Stimulated activated CD8-positive, alpha-beta memory T cell treated with anti-CD3 and anti-CD28 coated beads, Interleukin-12 subunit alpha, Interleukin-12 subunit beta, amount 100 ng/mL, for 24 hours (primary cell): ENCODE measurements around the gene NRXN3.

Source experiments
- DNase-seq: peaks from one replicate; pipeline ENCODE4 v3.0.0-alpha.2; 2020; ENCODE audit errors: extremely low read depth

The NRXN3 gene

GRCh38 chr14:78170203-78170602 lies at the start of gene NRXN3:
NRXN3 (plus strand) TSS chr14:78170373; CDS start chr14:78243094, 72,721 bp downstream.
- DNase-seq, result no peak

DNA sequence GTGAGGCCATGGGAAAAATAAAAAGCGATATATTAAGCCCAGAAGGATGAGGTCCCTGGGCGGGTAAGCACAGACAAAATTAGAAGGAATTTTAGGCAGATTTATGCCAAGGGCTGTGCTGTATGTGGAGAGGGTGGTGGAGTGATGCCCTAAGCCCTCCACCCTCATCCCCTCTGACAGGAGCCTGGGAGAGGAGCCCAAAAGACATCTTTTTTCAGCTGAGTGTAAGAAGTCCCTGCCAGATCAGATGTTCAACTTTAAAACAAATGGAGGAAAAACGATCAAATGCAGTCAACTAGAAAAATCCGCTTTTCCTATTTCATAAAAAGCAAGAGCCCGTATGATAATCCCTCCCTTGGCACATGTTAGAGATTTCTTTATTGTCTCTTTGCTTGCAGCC lies 47.7 kb upstream of the NRXN3 start:
- DNase-seq, result no peak

DNA sequence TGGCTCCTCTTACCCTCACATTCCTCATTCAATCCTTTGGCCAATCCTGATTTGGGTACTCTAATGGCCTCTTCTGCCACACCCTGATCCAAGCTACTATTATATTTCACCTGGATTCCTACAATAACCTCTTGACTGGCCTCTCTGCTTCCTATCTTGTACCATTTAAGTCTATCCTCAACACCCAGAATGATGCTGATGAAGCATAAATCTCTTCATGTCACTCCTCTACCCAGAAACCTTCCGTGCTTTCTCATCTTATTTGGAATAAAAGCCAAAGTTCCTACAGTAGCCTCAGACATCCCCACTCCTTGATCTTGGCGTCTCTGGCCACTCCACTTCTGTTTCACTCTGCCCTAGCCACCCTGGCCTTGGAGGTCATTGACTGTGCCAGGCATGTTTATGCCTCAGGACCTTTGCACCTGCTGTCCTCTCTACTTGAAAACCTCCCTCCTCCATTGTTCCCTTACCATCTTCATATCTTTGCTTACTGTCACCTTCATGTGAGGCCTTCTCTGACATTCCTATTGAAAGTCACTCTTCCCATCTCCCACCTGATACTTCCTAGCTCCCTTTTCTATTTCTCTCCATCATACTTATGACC lies 46.4 kb upstream of the NRXN3 start:
- no peak for DNase-seq

DNA sequence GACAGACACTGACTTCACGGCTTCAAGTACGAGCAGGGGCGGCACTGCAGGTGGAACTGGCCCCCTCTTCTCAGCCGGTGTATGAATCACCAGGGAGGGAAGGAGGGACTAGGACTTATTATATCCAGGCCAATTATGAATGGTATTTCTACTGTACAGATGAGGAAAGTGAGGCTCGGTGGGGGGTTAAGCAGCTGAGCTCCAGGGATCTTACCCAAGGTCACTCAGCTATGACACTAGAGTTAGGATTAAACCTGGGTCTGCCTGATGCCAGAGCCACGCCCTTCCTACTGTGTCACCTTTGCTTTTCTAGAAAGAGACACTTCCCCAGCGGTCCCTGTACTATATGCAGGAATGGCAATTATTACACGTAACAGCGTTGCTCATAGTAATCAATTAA lies 42.2 kb upstream of the NRXN3 start:
- no peak for DNase-seq

DNA sequence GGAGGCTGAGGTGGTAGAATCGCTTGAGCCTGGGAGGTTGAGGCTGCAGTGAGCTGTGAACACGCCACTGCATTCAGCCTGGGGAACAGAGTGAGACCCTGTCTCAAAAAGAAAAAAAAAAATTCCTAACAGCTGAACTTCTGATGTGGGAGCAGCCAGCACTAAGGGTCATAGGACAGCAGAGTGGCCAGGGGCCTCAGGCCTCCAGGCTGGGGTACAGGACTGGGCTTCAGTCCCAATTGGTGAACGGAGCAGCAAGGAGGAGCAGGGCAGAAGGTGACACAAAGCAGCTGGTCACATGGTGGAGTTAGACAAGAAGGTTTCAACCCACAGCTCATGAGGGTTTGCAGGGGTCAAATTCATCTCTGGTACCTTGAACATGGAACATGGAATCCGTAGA lies 40.8 kb upstream of the NRXN3 start:
- DNase-seq, result no peak

- no peak for DNase-seq
These were observed 39.8 kb upstream of the NRXN3 start for GRCh38 chr14:78130356-78130755.

- DNase-seq, result no peak
These were observed 39.0 kb upstream of the NRXN3 start for GRCh38 chr14:78131201-78131600.

GRCh38 chr14:78131616-78132015 lies 38.6 kb upstream of the NRXN3 start:
- DNase-seq, result no peak

DNA sequence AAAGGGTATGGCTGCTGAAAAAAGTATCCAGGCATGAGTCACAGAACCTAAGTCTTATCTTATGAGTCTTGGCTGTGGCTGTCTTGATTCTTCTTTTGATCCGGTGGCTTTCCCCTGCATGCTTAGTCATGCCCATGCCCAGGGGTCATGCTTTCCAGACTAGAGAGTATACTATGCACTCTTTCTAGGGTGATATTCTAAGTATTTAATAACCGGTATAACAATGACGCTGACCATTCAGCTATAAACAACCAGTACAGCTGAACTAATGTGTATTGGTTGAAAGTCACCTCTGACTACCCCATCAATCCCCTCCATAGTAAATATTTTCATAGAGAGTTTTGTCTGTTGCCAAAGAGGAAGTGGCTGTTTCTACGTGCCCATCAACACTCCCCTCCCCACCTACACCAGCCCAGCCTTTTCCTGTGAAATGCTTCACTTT lies 34.7 kb upstream of the NRXN3 start:
- no peak for DNase-seq

DNA sequence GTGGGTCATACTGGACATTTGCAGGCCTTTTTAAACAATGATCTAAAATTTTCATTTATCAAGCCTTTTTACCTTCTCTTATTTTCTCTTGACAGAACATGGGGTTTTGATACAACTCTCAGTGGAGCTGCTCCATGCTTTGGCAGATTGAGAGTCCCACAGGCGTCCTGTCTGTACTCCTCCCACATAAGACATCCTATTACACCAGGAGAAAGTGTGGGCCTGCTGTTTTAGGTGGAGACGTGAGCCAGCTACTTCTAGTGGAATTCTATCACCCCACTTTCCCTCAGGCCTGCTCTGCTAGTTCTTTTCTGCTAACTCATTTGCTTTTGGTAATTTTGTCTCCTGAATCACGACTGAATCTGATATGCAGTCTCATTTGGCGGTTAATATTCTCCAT lies 33.5 kb upstream of the NRXN3 start:
- no peak for DNase-seq

- no peak for DNase-seq
These were observed 28.6 kb upstream of the NRXN3 start for GRCh38 chr14:78141590-78141989.

DNA sequence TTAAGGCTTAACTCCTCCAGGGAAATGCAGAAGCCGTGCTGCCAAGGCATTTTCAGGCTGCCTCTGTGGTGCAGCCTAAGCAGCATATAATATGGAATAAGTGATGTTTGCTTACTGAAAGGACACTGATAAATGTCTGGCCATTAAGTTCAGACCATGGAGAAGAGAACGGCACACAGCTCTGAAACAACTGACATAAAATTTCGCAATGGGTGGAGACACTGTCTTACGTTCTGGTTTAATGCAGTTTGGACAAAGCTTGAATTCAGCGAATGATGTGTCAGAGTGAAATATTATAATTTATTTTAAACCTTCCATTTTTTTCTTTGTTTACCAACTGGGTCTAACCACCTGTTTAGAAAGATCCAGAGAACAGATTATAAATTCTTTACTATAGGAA lies 27.2 kb upstream of the NRXN3 start:
- DNase-seq, result no peak

- no peak for DNase-seq
These were observed 26.6 kb upstream of the NRXN3 start for GRCh38 chr14:78143489-78144145.

DNA sequence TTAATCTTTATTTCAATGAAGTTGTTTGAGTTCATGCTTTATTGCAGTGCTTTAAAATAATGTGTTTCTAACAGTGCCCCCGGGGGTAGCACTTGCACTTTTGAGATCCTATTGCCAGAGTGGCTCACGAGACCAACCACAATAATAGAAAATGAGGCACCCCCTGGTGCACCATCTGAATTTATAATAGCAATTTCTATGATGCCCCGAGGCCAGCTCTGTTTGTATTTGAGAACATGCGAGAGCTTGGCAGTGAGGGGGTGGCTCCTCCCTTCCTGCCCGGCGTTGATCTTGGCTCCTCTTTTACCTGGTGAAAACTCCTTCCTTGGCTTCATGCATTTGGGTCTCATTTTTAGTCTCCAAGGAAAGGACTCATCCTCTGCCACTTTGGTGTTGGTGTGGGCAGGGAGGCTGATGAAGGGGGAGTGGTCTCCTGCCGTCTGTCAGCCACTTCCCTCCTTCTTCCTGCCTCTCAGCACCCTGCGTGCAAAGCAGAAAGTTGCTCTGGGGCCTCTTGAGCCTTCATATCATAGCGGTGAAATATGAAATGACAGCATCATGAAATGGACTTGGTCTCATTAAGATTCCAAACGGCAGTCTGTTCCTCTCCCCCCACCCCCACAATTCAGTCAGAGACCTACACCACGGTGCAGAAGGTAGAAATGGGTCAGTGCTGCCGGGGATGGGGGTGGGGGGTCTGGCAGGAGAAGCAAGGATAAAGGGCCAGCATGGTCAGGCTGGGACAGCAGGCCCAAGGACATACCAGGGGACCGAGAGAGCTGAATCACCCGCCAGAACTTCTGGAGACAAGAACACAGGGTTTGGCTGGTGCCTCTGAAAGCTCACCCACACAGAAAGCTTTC lies 17.7 kb upstream of the NRXN3 start:
- no peak for DNase-seq

DNA sequence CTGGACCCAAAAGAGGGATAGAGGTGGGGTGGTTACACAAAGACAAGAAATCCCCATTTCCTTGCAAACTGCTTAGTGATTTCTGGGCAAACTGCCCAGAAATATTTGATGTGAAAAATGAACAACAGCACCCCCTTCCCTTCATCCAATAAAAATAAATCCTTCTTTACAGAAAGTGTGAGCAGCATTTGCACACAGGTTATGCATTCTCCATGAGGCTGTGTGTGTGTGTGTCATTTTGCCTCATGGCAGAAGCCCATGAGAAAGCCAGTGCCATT lies 17.2 kb upstream of the NRXN3 start:
- DNase-seq, result no peak

DNA sequence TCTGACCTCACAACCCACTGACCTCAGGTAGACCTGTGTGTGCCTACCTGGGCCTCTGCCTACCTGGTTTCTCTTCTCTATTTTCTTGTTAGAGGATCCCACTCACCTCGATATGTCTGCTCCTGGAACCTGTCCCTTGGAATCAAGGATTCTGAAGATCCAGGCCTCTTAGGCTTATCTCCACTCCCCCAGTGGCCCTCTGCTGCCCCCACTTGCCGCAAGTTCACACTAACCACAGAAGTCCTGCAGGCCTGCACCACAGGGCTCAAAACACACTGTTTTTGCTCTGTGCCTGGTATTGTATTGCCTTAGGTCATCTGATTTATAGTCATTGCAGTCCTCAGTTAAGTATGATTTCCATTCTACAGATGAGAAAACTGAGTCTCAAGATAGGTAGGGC lies 15.3 kb upstream of the NRXN3 start:
- DNase-seq, result no peak

DNA sequence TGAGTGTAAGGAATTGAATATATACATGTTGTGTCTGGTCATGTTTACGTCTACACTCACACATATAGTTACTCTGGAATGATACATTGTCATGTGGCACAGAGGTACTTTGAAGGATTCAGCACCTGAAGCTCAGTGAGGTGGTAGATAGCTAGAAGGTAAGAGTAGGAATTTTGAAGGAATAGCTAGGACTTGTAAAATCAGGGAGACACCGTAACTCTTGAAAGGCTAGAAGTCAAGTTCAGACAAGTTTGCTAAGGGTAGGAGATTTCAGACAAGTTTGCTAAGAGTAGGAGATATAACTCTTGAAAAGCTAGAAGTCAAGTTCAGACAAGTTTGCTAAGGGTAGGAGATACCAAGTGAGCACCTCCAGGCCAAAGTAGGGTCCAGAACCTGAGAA lies 14.0 kb upstream of the NRXN3 start:
- DNase-seq, result no peak

GRCh38 chr14:78157494-78158437 lies 12.4 kb upstream of the NRXN3 start:
- DNase-seq, result no peak

DNA sequence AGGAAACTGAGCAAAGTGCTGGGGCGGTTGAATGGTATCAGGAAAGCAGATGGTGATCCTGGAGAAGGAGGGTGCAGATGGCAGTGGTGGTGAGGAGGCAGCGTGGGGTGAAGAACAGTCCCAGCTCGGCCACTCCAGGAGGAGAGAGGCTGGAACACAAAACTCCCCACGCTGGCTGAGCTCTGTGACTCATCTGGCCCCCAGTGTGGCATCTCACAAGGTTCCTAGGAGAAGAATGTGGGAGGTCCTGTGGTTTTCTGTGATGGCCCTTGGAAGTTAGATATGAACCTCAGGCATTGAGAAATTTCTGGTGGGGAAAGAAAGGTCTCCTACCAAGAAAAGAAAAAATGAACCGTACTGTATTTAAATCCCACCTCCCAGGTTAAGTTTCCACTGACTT lies 8.0 kb upstream of the NRXN3 start:
- no peak for DNase-seq

DNA sequence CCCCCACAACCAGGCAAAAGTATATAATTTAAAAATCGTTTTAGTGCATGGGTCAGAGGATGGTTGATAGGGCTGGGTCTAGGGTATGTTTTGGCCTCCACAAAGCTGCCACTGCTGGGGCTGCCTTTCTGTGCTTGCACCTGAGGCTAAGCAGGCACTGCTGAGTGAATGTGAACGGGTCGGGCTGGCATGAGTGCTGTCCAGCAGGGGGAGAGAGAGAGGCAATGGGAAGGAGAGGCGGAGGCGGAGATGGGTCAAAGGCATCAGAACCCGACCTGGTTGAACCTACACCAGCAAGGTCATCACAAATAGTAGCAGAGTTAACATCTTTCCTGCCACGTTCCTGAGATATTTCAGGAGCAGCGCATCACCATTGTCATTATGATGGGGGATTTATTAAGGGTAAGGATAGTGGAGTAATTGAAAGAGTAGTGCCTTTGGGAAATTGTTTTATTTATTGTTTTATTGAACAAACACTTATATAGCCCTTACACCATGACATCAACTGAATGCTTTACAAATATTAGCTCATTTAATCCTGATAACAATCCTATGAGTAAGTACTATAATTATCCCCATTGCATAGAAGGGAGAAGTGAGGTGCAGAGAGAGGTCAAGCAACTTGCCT lies 5.8 kb upstream of the NRXN3 start:
- no peak for DNase-seq

GRCh38 chr14:78172428-78172827 lies 2.3 kb downstream of the NRXN3 start:
- DNase-seq, result no peak
